ENCODE results near the gene CD44.

CD44 gene

GRCh38 chr11:35179466-35180135 is 40.6 kb downstream of the CD44 start:
- DNase-seq: no peak

DNA sequence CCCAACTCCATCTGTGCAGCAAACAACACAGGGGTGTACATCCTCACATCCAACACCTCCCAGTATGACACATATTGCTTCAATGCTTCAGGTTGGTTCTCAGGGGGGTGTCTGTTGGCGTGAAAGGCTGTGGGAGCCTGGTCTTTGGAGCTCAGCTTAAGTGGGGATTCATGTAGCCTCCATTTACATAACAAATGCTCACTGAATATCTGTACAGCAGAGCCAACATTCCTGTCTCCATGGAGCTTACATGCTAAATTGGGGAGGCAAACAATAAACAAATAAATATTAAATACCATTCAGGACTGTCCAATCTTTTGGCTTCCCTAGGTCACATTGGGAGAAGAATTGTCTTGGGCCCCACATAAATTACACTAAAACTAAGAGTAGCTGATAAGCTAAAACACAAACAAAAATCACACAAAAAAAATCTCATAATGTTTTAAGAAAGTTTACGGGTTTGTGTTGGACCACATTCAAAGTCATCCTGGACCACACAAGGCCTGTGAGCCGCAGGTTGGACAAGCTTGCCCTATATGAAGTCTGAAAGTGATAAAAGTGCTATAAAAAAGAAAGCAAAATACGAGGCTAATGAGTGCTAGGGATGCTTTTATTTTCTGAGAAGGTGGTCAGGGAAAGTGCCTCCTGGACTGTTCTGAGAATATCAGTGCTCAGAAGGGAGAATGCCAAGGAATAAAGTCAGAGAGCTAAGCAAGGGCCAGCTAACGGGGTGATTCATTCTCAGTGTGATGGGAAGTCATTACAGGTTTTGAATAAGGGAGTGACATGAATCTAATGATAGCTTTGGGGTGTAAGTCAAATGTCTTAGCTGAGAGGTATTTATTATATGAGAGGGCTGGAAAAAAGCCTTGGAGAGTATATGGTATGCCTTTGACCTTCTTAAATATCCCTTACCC is 41.6 kb downstream of the CD44 start:
- DNase-seq: no peak

DNA sequence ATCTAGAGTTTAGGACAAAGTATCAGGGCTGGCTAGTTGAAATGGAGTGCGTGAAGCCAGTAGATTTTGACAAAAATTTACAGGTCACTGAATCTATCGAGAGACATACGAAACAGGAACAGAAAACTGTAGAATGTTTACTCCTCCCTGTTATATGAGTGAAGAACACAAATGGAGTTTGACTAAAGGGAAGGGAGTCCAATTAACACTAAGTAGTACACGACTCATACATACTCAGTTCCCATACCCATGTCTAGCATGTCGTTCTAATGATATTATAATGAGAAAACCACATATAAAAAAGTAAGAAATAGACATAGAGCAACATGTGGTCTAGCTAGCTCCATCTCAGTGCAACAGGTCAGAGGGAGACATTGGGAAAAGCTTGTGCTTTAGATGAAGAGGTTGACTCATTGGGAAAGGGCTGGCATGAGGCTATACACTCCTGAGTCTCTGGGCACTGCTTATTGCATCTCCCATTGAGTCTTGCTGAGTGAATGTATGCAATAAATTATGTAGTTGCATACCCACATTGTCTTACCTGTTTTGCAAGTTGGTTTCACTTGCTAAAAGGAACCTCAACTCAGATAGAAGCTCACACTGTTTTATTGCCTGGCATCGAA is 43.5 kb downstream of the CD44 start:
- no peak for DNase-seq

GRCh38 chr11:35183326-35183925 is 44.5 kb downstream of the CD44 start:
- DNase-seq: no peak

- no peak for DNase-seq
Observed at GRCh38 chr11:35185696-35186095, 46.7 kb downstream of the CD44 start.

GRCh38 chr11:35187996-35188395 is 49.0 kb downstream of the CD44 start:
- no peak for DNase-seq

DNA sequence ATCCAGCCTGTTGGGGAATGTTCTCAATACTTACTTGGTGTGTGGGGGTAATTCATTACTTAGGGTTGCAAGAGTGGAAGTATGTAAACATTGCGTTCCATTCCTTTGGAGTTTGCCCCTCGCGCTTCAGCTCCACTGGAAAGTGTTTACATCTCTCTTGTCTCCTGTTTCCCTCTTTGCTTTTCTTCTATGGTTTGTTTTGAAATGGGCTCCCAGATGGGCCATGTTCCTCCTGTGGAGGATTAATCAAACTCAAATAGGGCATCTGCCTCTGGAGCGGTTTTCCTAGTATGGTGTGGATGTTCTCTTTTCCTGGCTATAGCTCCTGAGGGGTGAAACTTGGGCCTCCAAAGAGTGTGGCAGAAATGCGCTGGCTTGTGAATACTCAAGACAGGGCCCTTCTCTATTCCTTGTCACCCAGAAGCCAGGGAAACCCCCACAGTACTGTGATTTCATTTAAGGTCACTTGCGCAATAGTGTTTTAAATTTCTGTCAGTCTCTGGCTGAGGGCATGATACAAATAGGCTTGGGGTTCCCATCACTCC is 51.9 kb downstream of the CD44 start:
- DNase-seq: no peak

DNA sequence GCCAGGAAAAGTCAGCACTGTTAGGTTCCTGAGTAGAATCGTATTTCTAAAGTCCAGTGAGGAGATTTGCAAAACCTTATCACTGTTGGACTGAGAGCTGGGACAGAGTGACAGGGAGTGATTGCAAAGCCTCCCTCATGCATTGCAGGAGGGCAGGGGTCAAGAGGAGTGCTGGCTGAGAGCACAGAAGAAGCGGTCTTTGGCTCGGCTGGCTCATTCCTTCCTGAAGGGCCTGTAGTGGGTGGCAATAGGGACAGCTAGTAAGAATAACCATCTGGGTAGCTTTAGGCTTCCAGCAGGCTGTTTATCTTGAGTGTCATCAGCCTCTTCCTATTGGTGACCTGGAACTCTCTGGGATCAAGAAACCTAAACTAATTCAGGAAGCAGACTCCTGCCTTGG is 53.4 kb downstream of the CD44 start:
- no peak for DNase-seq

- DNase-seq: no peak
Observed at GRCh38 chr11:35193767-35194166, 54.8 kb downstream of the CD44 start.

GRCh38 chr11:35197292-35197691 is 58.3 kb downstream of the CD44 start:
- no peak for DNase-seq

DNA sequence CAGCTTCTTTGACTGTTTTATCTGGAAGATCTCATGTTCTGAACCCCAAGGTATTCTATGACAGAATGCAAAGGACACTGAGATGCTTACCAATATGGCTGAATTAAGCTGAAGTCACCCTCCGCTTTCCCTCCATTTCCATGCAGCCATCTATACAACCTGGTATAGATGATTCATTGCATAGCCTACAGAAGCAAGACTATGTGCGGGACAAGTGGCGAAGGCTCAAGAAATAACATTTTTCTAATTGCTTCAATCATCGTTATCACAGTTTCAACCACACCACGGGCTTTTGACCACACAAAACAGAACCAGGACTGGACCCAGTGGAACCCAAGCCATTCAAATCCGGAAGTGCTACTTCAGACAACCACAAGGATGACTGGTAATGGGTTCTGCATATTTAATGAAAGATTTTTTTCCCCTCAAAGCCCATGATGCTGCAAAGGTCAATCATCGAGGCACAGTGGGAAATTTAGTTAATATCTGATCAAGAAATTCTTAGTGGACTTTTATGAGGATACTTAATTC is 61.9 kb downstream of the CD44 start:
- DNase-seq: no peak

- DNase-seq: no peak
Observed at GRCh38 chr11:35204614-35205013, 65.6 kb downstream of the CD44 start.

DNA sequence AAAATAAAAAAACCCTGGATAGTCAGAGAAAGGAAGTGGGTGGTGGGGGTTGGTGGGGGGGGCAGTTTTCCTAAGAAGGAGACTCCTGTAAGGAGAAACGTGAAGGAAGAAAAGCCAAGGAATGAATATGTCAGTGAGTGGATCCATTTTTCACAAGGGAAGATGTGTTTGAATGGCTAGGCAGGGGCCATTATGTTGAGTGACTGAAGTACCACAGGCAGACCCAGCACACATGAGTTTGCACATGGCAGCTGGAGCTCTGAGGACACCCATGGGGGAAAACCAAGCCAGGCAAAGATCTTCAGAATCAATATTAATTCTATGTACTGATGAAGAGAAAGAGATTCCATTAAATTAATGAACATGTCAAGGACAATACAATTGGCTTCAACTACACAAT is 67.6 kb downstream of the CD44 start:
- DNase-seq: no peak

GRCh38 chr11:35207471-35208403 is 68.8 kb downstream of the CD44 start:
- DNase-seq: no peak

DNA sequence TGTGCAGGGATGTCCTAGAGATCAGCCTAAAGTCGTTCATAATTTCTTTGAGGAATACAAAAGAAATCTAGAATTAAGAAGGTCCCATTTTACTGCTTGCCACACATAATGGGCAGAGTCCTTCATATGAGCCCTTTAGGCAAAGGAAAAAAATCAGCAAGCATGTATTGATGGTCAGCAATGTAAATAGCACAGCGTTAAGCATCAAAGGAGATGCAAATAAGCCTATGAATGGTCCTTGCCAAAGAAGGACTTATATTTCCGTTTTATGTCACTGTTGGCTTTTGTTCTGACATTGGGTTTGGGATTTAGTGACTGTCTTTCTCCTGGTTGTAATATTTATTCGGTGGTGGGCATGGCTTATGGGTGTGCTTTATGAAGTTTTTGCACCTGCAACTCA is 69.8 kb downstream of the CD44 start:
- DNase-seq: no peak

- no peak for DNase-seq
Observed at GRCh38 chr11:35210876-35211546, 72.0 kb downstream of the CD44 start.

DNA sequence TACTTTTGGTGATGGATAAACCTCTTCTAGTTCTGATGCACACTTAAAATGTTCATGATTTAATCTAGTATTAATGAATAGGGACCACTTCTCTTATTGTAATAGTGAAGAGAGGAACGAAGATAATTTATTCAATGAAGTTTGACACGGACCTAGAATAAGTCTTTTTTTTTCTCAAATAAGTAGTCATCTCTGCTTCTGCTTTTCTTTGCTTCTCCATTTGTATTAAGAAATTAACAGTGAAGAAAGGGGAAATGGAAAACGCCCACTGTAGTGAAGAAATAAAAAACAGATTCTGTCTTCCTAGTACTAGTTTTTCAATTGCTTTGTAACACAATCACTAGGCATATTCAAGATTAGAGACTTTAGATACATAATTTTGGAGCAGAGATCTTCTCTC is 73.0 kb downstream of the CD44 start:
- DNase-seq: no peak

- DNase-seq: no peak
Observed at GRCh38 chr11:35214226-35214770, 75.3 kb downstream of the CD44 start.

GRCh38 chr11:35214792-35215193 is 75.8 kb downstream of the CD44 start:
- no peak for DNase-seq

GRCh38 chr11:35215945-35216344 is 77.0 kb downstream of the CD44 start:
- no peak for DNase-seq
